HG03342 (cell line): ENCODE data around the gene CDK6.
A peak's percentile ranks its signal among the peaks of the same experiment; 100 is the strongest.

Experiments
- ATAC-seq: cut with Tn5 transposase; IDR thresholded peaks from one replicate; pipeline ENCODE4 v1.9.1; 2021; ENCODE audit warnings: mild to moderate bottlenecking, moderate library complexity; ENCODE audit not compliant: unreplicated experiment

CDK6 gene

GRCh38 chr7:92830027-92830426 is 6.3 kb downstream of the CDK6 start:
- no peak for ATAC-seq

DNA sequence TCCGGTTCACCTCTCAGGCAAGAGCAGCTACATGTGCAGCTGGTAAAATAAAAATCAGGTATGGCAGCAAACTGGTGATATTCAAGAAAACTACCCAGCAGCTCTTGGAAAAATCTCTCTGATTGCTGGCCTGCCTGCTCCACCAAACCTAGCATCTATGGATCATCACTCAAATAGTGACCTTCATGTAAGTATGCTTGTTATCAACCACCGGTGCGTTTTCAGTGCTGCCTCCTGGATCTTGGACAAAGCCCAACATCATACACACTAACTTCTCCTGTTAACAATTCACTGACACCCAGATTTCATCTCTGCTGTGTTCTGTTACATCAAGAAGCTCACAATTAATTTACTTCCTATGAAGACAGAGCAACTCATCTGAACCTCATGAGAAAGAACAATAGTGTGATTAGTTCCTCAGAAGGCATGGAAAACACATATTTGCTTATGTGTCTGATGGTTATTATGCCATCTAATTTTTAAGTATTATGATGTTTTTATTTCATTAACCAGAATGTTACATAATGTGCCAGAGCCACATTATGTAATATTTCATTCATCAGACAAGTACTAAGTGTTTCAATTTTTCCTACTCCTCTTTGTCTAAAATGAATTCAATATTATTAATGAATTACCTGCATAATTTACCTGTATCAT is 8.8 kb downstream of the CDK6 start:
- ATAC-seq, result no peak

DNA sequence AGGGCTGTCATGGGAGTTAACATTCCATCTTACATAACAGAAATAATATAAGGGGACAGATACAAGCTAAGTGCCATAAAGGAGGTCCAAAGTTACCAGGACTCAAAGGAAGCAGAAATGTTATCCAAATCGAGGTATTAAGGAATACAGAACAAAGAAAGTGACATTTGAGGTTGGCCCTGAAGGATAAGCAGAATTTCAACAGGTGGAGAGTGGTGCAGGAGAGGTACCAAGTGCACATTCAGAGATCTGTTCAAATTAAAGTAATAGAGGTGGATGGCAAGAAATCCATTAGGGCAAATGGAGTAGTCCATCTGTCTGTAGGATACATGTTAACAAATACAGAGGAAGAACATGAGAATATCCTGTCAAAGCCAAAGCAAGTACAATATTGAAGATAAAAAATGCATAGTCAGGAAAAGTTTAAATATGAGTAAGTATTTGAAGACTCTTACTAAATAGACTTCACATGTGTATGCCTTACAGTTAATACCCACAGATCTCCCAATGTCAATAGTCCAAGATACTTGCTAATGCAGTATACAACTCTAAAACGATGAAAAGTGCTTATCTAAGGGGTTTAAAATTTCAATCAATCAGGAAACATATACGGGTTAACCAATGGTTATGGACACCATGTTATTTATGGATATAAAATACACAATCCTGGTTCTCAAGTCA is 10.0 kb downstream of the CDK6 start:
- ATAC-seq, result no peak

- ATAC-seq, result no peak
Observed at GRCh38 chr7:92824901-92825480, 11.4 kb downstream of the CDK6 start.

DNA sequence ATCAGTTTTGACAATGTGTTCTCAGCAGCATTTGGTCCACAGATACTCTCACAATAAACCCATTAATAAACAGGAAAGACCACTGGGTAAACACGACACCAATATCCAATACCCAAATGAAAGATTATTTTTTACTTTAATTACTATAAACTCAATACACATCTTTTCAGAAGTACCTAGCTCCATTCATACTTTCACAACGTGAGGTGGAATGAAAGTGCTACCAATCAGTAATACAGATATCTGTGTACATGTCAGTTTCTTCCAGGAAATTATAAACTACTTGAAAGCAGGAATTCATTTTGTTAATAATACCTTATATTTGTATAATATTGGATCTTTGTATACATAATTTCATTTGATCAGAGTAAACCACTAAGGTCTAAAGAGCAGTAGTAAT is 11.9 kb downstream of the CDK6 start:
- ATAC-seq, result no peak

GRCh38 chr7:92823042-92823441 is 13.3 kb downstream of the CDK6 start:
- no peak for ATAC-seq

- ATAC-seq, result no peak
Observed at GRCh38 chr7:92820191-92820590, 16.2 kb downstream of the CDK6 start.

GRCh38 chr7:92817398-92817797 is 19.0 kb downstream of the CDK6 start:
- ATAC-seq, result no peak

DNA sequence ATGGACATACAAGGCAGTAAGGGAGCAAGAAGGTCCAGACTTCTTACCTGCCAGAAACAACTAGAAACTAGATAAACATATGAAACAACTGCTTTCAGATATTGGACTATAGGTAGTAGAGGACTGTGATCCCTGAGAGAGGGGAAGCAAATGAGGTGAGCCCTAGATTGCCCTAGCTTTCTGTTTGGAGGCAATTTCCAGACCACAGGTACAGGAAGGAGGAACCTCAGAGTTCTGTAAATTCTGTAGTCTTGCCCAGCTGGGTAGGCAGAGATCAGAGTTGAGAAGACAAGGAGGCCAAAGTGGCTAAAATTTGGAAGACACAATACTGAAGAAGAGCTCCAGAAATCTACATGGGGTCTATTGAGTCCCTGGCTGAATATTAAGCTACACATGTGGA is 21.0 kb downstream of the CDK6 start:
- ATAC-seq, result no peak

DNA sequence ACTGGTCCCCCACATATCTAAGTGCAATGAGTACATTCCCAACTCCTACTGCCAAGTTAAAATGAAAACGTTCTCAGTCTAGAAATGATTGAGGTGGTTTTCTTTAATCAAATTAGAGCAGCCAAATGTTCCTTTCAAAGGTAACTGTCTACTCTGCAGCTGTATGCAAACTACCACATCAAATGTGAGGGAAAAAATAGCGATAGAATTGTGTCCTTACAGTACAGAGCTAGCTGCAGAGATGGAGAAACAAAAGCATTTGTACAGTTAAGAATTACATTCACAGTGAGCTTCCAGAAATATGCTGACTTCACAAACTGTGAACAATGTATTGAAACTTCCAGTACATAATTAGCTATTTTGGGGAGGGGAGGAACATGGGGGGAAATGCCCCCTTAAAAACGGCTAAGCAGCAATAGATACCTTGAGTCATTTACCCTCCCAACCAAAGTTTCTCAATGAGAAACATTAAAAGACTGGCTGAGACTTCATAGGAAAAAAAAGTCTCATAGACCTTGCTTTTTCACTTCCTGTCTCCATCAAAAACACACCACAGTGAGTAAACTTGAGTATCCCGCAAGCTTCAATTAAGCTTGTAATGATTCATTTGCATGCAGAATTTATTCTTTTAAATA is 22.9 kb downstream of the CDK6 start:
- peak; percentile 51 for ATAC-seq

- ATAC-seq, result no peak
Observed at GRCh38 chr7:92811158-92811557, 25.2 kb downstream of the CDK6 start.

DNA sequence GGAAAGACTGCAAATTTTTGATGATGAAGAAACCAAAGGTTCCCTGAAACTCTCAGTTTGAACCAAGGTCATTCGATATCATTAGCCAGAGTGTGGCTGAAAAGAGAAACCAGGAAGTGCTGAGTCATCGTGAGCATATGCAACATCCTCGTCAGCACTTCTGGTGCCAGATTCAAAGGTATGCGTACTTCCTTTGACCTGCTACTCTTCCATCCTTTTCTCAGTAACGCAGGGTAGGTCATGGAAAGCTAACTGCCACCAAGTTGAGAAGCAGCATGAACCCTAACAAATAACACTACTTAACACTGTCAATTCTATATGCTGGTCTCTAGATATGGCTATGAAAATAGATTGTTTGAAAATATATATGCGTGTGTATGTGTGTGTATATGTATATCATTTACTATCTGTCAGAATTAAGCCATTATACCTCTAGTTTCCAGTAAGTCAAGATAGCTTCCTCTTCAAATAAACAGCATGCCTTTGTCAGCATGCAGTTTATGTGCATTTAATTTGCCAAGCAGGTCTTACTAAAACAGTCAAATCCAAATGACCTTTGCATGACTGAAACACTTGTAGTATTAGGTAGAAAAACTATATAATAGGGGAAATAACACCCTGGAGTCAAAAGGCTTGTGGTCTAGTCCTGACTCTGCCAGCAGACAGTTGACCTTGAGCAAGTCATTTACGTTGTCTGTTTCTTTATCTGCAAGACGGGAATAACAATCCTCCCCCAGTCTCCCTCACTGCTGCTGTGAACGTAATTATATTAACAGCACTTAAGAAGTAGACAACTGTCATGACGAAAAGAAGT is 26.4 kb downstream of the CDK6 start:
- peak; percentile 85 for ATAC-seq

GRCh38 chr7:92809397-92809759 is 27.0 kb downstream of the CDK6 start:
- peak; percentile 25 for ATAC-seq

DNA sequence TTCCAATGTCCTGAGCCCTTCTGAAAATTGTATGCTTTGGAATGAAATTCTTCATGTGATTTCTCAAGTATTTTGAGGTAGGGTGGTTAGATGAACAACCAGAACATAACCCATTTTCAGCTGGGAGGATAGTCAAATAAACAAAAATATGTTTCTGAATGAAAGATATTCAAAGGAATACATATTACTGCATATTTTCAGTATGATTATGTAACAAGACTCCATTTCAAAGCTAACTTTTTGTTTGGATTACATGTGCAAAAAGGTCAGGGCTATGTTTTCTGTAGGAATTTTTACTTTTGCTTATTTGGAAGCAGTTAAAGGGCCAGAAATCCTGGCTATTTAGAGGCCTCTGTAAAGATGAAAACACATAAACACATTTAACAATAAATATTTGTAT is 27.7 kb downstream of the CDK6 start:
- no peak for ATAC-seq

DNA sequence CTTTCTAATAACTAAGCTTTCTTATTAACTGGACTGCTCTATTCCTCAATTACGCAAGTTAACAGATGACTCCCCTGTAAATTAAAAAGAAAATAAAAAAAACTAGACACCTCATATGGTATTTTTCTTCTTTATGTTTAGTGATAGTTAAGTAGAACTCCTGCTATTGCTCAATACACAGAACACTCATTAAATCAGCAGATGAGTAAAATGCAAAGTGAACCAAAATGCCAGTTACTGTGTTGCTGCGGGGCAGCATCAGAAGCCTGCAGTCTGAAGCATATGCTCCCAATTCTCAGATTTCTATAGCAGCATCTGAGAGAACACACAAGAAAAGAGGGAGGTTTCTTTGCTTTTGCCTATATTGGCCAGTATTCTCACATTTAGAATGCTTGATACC is 28.4 kb downstream of the CDK6 start:
- ATAC-seq, result no peak

DNA sequence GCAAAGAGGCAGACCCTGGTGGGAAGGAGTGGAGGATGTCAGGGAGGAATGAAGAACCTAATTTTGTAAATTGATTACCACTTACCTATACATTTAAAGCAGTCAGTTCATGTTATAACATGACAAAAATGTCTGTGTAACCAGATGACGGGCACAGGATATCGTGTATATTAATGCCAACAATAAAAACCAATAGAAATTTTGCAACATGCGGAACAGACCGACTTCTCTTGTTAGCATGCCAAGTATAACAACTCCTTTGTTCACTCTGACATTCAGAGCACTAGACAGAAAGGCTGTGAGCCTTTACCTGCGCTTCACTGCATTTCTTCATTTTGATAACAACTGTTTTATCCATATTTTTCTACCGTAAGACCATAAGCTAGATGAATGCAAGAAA is 29.9 kb downstream of the CDK6 start:
- no peak for ATAC-seq

GRCh38 chr7:92802406-92802805 is 34.0 kb downstream of the CDK6 start:
- no peak for ATAC-seq

DNA sequence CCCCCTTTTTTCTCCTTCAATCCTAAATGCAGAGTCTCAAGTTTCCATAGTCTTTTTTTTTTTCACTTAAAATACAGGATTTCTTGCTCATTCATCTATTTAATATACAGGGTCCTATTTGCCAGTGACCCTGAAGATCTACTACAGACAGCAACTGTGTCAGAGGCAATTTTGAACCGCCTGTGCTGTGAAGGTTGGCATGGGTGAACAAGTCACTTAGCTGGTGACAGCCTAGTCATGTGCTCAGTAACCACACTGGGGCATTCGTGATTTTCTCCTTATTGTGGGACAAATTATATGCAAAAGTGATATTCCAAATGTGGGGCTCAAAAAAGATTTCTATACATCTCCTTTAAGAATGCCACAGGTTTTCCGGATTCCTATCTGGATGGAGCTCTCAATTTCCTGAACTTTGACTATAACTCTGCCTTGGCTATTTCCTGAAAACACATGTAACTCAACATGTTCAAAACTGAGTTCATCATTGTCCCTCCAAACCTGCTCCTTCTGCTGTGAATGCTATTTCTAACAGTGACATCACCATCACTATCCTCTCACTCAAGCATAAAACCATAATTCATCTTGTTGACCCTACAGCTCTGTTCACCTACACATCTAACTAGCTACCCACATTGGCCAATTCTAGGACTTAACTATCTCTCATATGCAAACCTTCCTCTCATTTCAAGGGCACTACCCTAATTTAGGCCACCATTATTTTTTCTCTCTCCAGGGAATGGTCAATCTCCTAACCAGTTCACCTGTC is 36.7 kb downstream of the CDK6 start:
- ATAC-seq, result peak; percentile 39

DNA sequence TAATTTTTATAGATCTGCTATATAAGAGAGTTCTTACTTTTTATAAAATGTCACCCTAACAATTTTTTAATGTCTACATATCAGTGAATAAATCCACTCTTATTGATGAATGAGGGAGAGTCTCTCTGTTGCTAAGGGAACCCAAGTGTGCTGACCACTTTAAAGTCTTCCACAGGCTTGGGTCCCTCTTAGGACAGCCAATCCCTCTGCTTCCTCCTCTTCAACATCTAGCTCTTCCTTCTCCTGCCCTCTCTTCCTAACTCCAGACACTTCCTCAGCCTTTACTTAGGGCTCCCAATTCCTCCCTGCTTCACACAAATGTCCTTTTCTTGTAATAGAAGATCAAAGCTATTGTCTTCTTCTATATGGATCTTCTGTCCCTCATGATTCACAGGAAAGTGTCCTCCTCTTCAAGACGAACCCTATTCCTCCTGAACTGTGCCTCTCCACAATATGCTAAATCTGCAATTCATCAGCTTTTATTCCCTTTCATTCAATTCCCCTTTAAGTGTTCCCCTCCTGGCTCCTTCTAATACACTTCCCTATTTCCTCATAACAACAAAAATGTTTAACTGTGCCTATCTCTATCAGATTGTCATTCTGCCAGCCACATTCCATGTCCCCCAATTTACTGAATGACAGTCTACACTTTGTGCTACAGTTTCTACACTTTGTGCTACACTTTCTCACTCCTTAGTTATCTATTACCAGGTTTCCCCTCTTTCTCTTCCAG is 37.7 kb downstream of the CDK6 start:
- no peak for ATAC-seq

GRCh38 chr7:92797693-92798092 is 38.7 kb downstream of the CDK6 start:
- no peak for ATAC-seq
